ENCODE data around the gene PBX4.

PBX4 gene

DNA sequence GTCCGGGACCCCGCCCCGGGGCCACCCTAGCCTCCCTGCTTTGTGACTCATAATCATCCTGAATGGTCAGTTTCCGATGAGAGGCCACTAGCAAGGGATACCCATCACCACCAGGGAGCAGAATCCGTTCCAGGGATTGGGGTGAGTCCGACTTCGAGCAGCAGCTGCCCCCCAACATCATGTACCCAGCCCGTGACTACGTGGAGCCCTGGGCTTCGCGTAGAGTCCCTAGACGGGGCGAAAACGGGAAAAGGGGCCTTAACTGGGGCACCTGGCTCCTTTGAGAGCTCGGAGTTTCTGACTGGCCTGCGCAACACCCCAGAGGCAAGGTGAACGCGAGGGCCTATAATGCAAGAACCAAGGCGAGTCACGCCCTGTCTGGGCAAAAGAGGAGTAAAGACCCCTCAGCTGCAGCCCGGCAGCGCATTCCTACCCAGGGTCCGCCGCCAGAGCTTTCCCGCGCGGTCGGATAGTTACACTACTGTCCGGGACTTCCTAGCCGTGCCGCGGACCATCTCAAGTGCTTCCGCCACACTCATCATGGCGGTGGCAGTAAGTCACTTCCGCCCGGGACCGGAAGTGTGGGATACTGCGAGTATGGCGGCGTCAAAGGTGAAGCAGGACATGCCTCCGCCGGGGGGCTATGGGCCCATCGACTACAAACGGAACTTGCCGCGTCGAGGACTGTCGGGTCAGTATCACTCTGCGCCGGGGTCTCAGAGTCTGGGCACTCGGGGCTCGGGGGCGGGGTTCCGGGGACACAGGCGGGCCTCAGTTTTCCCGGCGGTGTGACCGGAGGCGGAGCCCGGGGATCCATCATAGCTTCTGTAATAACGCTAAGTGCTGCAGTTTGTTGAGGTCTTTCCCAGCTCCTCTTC lies 102.6 kb downstream of the PBX4 start, which contains the start of gene NDUFA13:
NDUFA13 (plus strand) TSS at position 584 of the 878 bp plus-strand sequence; CDS start at position 598, 14 bp downstream.
- Histone ChIP-seq H3K4me3 (ENCODE audit: low read depth, low read length) (peak within 1 kb of the TSS; percentile 97), H2AFZ (ENCODE audit: low read length, unreplicated experiment) (peak within 1 kb of the TSS; percentile 85), H3K36me3 (ENCODE audit: insufficient read depth, low read length) (no peaks in the 10 kb centered on the region), H3K27ac (ENCODE audit: low read depth, low read length) (peak within 1 kb of the TSS; percentile 47), H3K27me3 (ENCODE audit: insufficient read depth, low read length) (no peaks in the 10 kb centered on the region), H3K4me1 (ENCODE audit: control insufficient read depth, insufficient read depth, low read length, unreplicated experiment) (peaks cover 5% of the 10 kb centered on the region), H3K79me2 (ENCODE audit: control insufficient read depth, insufficient read depth, low read length, unreplicated experiment) (peaks cover 31% of the 10 kb centered on the region)

DNA sequence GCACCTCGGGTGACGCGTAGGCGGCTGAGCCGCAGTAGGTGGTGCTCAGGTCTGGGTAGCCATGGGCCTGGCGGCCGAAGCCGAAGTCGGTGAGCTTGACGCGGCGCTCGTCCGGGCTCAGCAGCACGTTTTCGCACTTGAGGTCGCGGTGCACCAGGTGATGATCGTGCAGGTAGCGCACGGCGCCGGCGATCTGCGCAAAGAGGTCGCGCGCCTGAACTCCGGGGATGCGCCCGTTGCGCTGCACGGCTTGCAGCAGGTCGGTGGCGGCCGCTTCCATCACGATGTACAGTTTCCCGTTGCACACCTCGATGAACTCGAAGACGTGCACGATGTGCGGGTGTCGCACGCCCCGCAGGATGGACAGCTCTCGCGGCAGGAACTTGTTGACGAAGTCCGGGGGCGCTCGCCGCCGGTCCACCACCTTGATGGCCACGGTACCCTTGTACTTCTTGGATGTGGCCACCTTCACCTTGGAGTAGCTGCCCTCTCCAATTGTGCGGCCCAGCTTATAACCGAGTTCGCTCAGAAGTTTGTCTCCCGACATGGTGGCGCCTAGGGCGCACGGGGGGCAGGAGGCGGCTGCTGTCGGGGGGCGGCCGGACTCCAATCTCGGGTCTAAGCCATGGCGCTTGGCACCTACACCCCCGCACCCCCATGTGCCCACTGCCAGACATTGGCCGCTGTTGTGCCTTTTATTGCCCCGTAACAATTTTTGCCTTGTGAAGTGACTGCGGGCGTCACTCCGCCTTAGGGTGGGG lies 103.4 kb downstream of the PBX4 start, which contains the start of gene TSSK6:
TSSK6 (minus strand) TSS at position 668 of the 761 bp plus-strand sequence; CDS start at position 547, 121 bp downstream.
- Histone ChIP-seq H3K27ac (ENCODE audit: low read depth, low read length) (peak within 1 kb of the TSS; percentile 47), H3K27me3 (ENCODE audit: insufficient read depth, low read length) (no peaks in the 10 kb centered on the region), H3K79me2 (ENCODE audit: control insufficient read depth, insufficient read depth, low read length, unreplicated experiment) (peaks cover 25% of the 10 kb centered on the region), H3K36me3 (ENCODE audit: insufficient read depth, low read length) (no peaks in the 10 kb centered on the region), H3K4me1 (ENCODE audit: control insufficient read depth, insufficient read depth, low read length, unreplicated experiment) (peaks cover 5% of the 10 kb centered on the region), H3K4me3 (ENCODE audit: low read depth, low read length) (peak within 1 kb of the TSS; percentile 97), H2AFZ (ENCODE audit: low read length, unreplicated experiment) (peak within 1 kb of the TSS; percentile 85)

DNA sequence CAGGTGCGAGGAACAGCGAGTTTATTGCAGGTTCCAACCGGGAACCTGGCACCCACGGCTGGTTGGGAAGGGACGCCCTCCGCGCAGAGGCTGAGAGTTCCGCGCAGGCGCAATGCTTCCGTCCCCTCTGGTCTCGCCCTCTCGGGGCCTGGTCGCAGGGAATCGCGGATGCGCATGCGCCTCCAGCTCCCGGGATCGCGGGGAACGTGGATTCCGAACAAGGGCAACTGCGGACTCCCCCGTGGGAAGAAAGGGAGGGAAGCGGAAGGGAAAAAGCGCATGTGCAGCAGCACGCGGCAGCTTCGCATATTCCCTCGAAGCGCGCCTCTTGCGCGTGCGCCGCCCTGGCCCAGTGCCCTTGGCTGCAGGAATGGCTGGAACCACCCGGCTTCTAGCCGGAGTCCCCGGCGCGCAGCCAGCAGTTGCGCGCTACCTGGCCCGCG lies 104.3 kb downstream of the PBX4 start:
- peaks cover 5% of the 10 kb centered on the region for H3K4me1 ChIP-seq (ENCODE audit: control insufficient read depth, insufficient read depth, low read length, unreplicated experiment)
- no peak overlapping the region for H3K27ac ChIP-seq (ENCODE audit: low read depth, low read length)
- H3K27me3 ChIP-seq (ENCODE audit: insufficient read depth, low read length), result no peaks in the 10 kb centered on the region
- no peak overlapping the region for H3K4me3 ChIP-seq (ENCODE audit: low read depth, low read length)
- H2AFZ ChIP-seq (ENCODE audit: low read length, unreplicated experiment), result no peak overlapping the region
- no peaks in the 10 kb centered on the region for H3K36me3 ChIP-seq (ENCODE audit: insufficient read depth, low read length)
- H3K79me2 ChIP-seq (ENCODE audit: control insufficient read depth, insufficient read depth, low read length, unreplicated experiment), result peaks cover 20% of the 10 kb centered on the region

DNA sequence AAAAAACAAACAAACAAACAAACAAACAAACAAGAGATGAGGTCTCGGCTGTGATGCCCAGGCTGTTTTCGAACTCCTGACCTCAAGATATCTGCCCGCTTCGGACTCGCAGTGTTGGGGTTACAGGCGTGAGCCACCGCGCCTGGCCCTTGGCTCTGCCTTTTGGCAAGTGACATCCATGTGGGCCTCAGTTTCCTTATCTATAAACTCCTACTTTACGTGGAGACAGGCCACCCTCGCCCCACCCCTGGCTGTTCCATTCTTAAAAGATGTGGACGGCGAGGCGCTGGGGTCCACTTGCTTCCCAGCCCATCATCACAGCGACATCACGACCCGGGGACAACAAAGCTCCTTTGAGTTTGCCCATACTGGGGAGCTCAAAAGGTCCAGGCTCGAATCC lies 104.8 kb downstream of the PBX4 start:
- H3K36me3 ChIP-seq (ENCODE audit: insufficient read depth, low read length), result no peaks in the 10 kb centered on the region
- no peak overlapping the region for H3K4me3 ChIP-seq (ENCODE audit: low read depth, low read length)
- H3K4me1 ChIP-seq (ENCODE audit: control insufficient read depth, insufficient read depth, low read length, unreplicated experiment), result peaks cover 5% of the 10 kb centered on the region
- no peak overlapping the region for H2AFZ ChIP-seq (ENCODE audit: low read length, unreplicated experiment)
- no peaks in the 10 kb centered on the region for H3K27me3 ChIP-seq (ENCODE audit: insufficient read depth, low read length)
- H3K27ac ChIP-seq (ENCODE audit: low read depth, low read length), result no peak overlapping the region
- peaks cover 19% of the 10 kb centered on the region for H3K79me2 ChIP-seq (ENCODE audit: control insufficient read depth, insufficient read depth, low read length, unreplicated experiment)

Data from ACC112 (cell line).